HAP-1 (cell line): Measurements from ENCODE around the gene AMBP.
"Not testable (repeated sequence)": the region's sequence is repeated elsewhere in the genome, so short reads cannot be mapped to it uniquely, and the experiment has no call there.

Experiments used
- DNase-seq, 2 experiments: peaks; one replicate each; pipeline ENCODE4 v3.0.0-alpha.2; 2016 to 2020; ENCODE audit warnings: low spot score in 2 of 2
- H3K27me3 ChIP-seq: fragments of 250-450 bp; sonication (Bioruptor Pico); 2 replicates; pipeline ENCODE4 v1.5.1; 2020; ENCODE audit warnings: low read depth, mild to moderate bottlenecking, moderate library complexity
- H3K36me3 ChIP-seq: fragments of 250-450 bp; sonication (Bioruptor Pico); replicated peaks from 2 replicates; pipeline ENCODE4 v1.5.1; 2020; ENCODE audit warnings: mild to moderate bottlenecking
- H3K4me1 ChIP-seq: fragments of 250-450 bp; sonication (Bioruptor Pico); 2 replicates; pipeline ENCODE4 v1.5.1; 2020; ENCODE audit warnings: mild to moderate bottlenecking
- H3K4me3 ChIP-seq: fragments of 250-450 bp; sonication (Bioruptor Pico); 2 replicates; pipeline ENCODE4 v1.5.1; 2020; ENCODE audit warnings: mild to moderate bottlenecking, moderate library complexity
- H3K9me3 ChIP-seq: fragments of 250-450 bp; sonication (Bioruptor Pico); 2 replicates; pipeline ENCODE4 v1.5.1; 2020; ENCODE audit warnings: mild to moderate bottlenecking, moderate library complexity
- in situ Hi-C: fragments of 300-500 bp; cut with MboI; formaldehyde crosslinking; loops from 3 replicates; pipeline ENCODE4 v1.14.3; 2020; ENCODE audit warnings: low sequenced_read_pairs, inconsistent platforms, mixed read lengths

The AMBP gene

DNA sequence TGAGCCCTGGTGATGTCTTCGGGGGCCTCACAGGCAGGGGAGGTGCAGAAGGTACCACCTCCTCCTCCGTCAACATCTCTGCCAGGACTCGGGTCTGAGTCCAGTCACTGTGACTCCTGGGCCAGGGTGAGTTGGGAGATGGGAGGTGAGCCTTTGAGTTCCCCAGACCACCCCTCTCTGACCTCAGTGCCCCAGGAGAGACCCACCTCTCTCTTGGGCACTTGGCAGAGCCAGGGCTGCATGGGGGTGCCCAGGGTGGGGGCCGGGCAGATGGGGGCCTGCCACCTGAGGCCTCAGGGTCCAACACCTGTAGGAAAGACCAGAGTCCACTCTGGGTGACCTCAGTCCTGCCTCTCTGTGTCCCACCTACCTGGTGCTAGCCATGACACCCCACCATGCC is 14.2 kb upstream of the AMBP start:
- H3K4me1 ChIP-seq: no peaks in the 10 kb centered on the region
- no peak for DNase-seq
- no peaks in the 10 kb centered on the region for H3K9me3 ChIP-seq
- in situ Hi-C loops: loop anchor here (10.0 kb wide), 1 partner anchor 192 kb away; no protein-coding TSS in a partner anchor
- H3K4me3 ChIP-seq: no peak overlapping the region
- no peaks in the 10 kb centered on the region for H3K36me3 ChIP-seq
- no peaks in the 10 kb centered on the region for H3K27me3 ChIP-seq

DNA sequence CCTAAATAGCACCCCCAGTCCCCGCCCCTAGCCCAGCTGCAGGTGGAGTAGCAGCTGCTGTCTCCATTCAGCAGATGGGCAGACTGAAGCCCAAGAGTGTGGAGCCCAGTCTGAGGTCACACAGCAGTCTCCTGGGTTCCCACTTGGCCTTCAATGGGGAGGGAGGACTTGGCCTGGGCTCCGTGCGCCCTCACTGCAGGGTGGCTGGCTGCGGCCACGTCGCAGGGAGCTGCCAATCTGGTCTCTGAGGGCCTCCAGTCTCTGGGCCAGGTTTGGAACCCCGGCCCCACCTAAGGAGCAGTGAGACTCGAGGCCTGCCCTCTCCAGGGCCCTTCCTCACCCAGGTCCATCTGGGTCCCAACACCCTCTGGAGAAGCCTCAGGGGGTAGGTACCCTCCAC is 13.6 kb upstream of the AMBP start:
- no peaks in the 10 kb centered on the region for H3K36me3 ChIP-seq
- DNase-seq: no peak
- H3K9me3 ChIP-seq: no peaks in the 10 kb centered on the region
- H3K27me3 ChIP-seq: no peaks in the 10 kb centered on the region
- H3K4me1 ChIP-seq: no peaks in the 10 kb centered on the region
- H3K4me3 ChIP-seq: no peak overlapping the region
- in situ Hi-C loops: loop anchor here (10.0 kb wide), 1 partner anchor 193 kb away; no protein-coding TSS in a partner anchor

DNA sequence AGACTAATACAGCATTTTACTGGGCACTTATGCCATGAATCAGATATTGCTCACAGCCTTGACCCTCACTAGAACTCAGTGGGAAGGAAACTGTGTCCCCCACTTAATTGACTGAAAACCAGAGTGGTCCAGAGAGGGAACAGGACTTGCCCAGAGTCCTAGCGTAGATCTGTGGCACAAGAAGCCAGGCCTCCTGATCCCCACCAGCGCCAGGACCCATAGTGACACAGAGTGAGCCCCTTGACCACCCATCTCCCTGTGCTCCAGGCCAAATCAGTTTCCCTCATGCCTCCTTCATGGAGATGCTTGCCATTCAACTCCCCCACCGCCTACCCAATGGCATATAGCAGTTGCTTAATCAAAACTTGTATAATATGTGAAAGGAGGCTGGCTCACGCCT is 12.7 kb upstream of the AMBP start:
- Histone ChIP-seq H3K9me3 (no peaks in the 10 kb centered on the region), H3K36me3 (no peaks in the 10 kb centered on the region), H3K4me3 (no peak overlapping the region), H3K4me1 (no peaks in the 10 kb centered on the region), H3K27me3 (no peaks in the 10 kb centered on the region)
- DNase-seq: no peak
- in situ Hi-C loops: loop anchor here (10.0 kb wide), 1 partner anchor 194 kb away; no protein-coding TSS in a partner anchor

DNA sequence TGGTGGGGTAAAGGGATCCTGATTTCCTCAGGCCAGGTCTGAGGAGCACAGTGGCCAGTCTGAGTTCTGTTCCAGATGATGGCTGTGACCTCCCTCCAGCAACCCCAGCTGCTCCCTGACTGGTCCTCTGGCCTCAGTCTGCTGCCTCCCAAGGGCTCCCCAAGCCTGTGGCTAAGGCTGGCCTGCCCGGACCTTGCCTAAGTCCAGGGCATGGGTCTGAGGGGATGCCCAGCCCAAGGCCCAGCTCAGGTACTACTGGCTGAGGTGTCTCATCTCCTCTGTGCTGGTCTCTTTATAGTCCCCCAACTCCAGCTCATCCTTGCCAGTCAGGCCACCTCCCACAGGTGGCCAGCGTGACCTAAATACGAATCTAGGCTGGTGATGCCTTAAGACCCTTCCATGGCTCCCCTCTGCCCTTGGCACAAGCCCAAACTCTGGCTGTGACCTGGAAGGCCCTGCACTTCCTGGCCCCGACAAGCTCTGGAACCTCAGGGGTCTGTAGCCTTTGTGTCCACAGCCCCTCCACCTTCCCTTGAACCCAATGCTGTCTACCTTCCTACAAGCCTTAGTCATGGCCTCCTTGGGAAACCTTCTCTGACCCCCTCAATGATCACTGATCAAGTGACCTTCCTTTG is 11.2 kb upstream of the AMBP start:
- Histone ChIP-seq H3K9me3 (no peaks in the 10 kb centered on the region), H3K27me3 (no peaks in the 10 kb centered on the region), H3K36me3 (no peaks in the 10 kb centered on the region), H3K4me1 (no peaks in the 10 kb centered on the region), H3K4me3 (no peak overlapping the region)
- in situ Hi-C loops: no loop called here
- no peak for DNase-seq

DNA sequence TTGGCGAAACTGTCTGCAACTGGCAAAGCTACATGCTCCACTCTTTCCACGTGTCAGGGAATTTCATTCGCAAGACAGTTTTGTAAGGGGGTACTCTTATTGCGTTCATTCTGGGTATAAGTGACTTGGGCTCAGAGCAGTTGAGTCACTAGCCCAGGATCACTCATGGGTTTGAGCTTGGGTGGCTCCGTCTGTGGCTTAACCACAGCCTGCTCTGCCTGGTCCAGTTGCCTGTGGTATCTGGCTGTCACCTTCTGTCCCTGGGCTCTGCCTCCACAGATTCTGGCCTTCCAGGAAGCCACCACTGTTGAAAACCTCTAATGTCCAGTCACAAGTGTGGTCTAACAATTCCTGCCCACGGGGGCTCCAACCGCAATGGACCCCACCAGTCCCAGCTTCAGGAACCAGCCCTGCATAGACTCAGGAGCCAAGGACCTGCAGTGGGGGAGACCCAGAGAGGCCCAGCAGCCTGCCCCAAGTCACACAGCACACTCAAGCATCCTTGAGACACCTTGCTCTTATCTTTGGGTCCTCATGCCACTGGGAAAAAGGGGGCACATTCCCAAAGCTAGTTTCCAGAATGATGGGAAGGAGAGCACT is 10.6 kb upstream of the AMBP start:
- DNase-seq: no peak
- H3K36me3 ChIP-seq: no peaks in the 10 kb centered on the region
- in situ Hi-C loops: no loop called here
- no peak overlapping the region for H3K4me3 ChIP-seq
- no peaks in the 10 kb centered on the region for H3K9me3 ChIP-seq
- H3K4me1 ChIP-seq: no peaks in the 10 kb centered on the region
- no peaks in the 10 kb centered on the region for H3K27me3 ChIP-seq

DNA sequence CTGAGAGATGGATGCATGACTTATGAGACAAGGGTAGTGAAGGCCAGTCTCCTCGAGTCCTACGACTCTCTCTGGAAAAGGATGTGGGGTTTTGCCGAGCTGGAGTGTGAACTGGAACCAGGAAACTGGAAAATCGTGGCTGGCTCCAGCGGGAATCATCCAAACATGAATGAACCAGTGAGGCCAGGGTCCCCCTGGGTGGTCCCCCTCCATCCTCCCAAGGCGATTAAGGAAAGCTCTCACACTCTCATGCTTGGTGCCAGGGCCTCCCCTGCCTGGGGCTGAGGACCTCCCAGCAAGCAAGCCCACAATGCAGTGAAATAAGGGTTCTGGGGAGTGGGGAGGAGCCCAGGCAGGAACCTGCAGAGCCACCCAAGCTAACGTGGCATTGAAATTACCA is 9.6 kb upstream of the AMBP start:
- Histone ChIP-seq H3K4me1 (no peaks in the 10 kb centered on the region), H3K27me3 (no peaks in the 10 kb centered on the region), H3K9me3 (no peaks in the 10 kb centered on the region), H3K36me3 (no peaks in the 10 kb centered on the region), H3K4me3 (no peak overlapping the region)
- no peak for DNase-seq
- in situ Hi-C loops: no loop called here

DNA sequence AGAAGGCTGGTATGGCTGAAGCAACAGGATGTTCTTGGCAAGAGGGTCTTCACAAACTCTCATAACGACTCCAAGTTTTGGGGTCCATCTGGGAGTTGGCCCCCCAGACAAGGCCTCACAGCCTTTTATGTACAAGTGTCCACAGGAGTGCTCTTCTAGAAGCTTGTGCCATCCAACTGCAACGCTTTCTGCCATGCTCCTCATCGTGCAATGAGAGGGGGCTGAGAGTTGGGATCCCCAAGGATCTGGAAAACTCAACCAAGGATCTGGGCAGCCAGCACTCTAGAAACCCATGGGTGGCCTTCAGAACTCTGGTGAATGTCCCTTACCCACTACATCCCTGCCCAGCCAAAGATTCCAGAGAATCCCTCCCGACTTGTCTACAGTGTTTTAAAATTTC is 8.5 kb upstream of the AMBP start:
- no peaks in the 10 kb centered on the region for H3K9me3 ChIP-seq
- no peak for DNase-seq
- no peaks in the 10 kb centered on the region for H3K27me3 ChIP-seq
- no peaks in the 10 kb centered on the region for H3K36me3 ChIP-seq
- in situ Hi-C loops: no loop called here
- H3K4me3 ChIP-seq: no peak overlapping the region
- no peaks in the 10 kb centered on the region for H3K4me1 ChIP-seq

DNA sequence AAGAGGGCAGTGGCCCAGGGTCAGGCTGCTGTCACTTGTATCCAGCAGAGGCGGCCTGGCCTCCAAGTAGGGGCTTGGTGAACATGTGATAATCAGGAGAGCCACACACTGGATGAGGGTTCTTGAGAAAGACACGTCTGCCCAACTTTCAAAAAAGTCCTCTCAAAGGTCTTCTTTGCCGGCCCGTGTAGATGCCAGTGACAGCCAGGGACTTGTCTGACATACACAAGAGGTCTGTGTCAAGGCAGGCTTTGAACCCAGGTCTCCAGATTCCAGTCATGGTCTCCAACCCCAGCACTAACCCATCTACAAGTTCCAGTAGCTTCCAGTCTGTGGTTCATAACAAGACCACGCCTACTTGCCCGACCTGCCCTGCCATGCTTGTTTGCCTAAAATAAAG is 7.9 kb upstream of the AMBP start:
- in situ Hi-C loops: no loop called here
- Histone ChIP-seq H3K4me3 (no peak overlapping the region), H3K4me1 (no peaks in the 10 kb centered on the region), H3K9me3 (no peaks in the 10 kb centered on the region), H3K36me3 (no peaks in the 10 kb centered on the region), H3K27me3 (no peaks in the 10 kb centered on the region)
- DNase-seq: no peak

DNA sequence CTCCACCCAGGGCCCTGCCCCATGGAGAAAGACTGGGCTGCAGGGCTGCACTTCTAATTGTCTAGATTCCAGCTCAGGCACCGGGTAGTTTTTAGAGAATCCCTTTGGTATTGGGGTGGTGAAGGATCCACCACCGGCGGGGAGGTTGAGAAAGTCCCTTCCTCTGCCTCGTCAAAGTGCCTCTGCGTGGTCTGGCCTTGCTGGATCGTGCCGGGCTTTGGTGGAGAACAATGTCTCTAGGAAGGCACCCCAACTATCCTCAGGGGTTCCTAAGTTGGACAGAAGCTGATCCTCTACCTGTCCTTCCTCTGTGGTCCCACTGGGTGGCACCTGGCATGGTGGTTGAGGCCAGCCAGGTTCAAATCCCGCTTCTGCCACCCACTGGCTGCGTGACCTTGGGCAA is 7.3 kb upstream of the AMBP start:
- H3K4me3 ChIP-seq: no peak overlapping the region
- in situ Hi-C loops: no loop called here
- DNase-seq: no peak
- no peaks in the 10 kb centered on the region for H3K4me1 ChIP-seq
- no peaks in the 10 kb centered on the region for H3K9me3 ChIP-seq
- H3K27me3 ChIP-seq: no peaks in the 10 kb centered on the region
- H3K36me3 ChIP-seq: no peaks in the 10 kb centered on the region

DNA sequence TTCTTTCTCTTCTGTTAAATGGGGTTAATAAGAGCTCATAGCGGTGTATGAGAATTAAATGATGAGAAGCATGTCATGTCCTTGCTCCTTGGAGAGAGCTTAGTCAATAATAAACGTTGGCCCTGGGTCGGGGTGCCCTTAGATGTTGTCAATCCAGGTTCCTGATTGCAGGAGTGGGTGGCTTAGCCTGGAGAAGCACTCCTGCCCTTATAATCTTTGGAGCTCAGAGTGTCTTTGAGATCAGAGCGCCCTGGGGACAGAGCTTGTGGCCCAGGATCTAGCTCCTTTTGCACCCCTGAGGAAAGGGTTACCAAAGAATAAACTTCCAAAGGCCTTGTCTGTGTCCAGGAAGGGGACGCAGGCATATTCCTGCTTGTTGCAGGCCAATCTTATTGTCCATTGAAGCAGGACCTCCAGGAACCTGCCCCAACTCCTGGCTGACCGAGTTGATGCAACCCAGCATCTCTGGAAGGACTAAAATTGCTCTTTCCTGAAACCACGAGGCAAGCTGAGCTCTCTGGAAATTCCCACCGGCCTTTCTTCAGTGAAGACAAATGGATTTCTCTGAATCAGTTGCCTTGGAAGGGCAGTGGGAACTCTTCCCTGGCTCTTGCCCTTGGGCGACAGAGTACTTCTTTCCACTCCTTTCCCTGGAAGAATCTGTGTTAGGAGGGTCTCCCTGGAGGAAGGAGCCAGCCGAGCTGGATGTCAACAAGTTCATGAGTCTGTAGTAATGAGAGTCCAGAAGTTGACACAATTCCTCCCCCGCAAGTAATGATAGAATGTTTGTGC is 6.4 kb upstream of the AMBP start:
- in situ Hi-C loops: no loop called here

DNA sequence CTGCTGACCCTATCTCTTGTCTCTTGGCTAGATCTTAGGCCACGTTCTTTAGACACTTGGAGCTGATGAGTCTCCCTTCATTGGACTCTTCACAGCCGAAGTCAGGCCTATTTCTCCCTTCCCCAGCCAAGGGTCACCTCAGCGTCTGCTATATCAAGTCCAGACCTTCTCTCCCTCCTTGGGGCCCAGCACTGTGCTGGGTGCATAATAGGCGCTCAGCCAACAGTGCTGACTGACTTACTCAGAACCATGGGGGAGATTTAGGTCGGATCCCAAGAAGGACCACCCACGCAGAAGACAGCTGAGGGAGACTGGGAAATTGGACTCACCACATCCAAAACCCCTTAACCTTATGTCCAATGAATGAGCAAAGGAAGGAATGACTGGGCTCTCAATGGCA is 5.6 kb upstream of the AMBP start:
- Histone ChIP-seq H3K27me3 (no peaks in the 10 kb centered on the region), H3K36me3 (no peaks in the 10 kb centered on the region), H3K9me3 (no peaks in the 10 kb centered on the region), H3K4me3 (no peak overlapping the region), H3K4me1 (no peaks in the 10 kb centered on the region)
- no peak for DNase-seq
- in situ Hi-C loops: no loop called here

More for the DNA sequence above, 6.4 kb upstream of the AMBP start:
- H3K4me1 ChIP-seq: no peaks in the 10 kb centered on the region
- DNase-seq: no peak
- H3K36me3 ChIP-seq: no peaks in the 10 kb centered on the region
- H3K9me3 ChIP-seq: no peaks in the 10 kb centered on the region
- no peak overlapping the region for H3K4me3 ChIP-seq
- no peaks in the 10 kb centered on the region for H3K27me3 ChIP-seq

DNA sequence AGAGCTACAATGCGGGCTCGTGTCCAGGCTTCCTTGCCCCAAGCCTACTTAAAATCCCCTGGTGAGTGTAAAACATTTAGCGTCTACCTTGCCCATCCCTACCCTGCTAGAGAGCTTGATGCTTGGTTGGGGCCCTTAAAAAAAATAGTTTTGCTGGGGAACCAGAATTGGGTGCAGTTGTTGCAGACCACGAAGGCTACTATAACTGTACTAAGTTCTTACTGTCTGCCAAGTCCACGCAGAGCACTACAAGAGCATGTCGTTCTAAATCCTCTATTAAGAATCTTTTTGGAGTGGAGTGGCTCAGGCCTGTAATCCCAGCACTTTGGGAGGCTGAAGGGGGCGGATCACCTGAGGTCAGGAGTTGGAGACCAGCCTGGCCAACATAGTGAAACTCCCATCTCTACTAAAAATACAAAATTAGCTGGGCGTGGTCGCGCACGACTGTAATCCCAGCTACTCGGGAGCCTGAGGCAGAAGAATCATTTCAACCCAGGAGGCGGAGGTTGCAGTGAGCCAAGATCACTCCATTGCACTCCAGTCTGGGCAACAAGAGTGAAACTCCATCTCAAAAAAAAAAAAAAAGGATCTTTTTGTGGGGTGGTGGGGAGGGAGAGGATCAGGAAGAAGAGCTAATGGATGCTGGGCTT is 4.8 kb upstream of the AMBP start:
- H3K27me3 ChIP-seq, H3K4me3 ChIP-seq, in situ Hi-C loops: not testable (repeated sequence)

DNA sequence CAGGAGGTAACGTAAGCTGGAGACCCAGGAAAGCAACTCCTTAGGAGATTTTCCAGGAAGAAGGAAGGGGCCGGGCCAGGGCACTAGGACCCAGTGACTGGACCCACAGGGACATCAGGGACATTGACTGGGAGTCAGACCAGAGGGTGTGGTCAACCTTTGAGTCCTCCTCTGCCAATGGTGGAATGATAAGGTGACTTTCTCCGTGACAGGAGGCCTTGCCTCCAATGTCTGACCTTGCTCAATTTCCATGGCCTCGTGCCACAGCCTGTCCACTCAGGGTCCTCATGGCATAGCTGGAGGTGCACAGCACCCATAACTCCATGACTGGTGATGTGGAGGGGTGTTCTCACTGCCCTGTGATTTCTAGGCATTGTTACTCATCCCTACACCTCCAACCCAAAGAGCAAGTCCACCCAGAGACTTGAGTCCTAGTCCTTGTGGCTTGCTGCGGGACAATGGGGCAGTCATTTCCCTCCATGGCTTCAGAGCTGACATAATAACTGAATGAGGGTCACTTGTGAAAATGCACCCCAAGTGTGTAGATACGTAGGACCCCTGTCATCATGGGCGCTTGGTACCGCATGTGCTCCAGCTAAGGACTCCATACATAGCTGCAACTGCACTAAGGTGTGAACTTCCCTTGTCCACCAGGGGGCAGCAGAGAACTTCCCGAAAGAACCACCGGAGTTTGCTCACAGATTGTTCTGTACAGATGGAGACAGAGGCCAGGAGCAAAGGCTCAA is 4.1 kb upstream of the AMBP start:
- H3K27me3 ChIP-seq: no peaks in the 10 kb centered on the region; the same call in 1 of the 2 replicates
- H3K9me3 ChIP-seq: no peaks in the 10 kb centered on the region
- H3K4me1 ChIP-seq: no peaks in the 10 kb centered on the region
- no peak overlapping the region for H3K4me3 ChIP-seq
- no peaks in the 10 kb centered on the region for H3K36me3 ChIP-seq
- peak; percentile 78 to 94 for DNase-seq
- in situ Hi-C loops: no loop called here

More for the DNA sequence above, 4.8 kb upstream of the AMBP start:
- H3K4me1 ChIP-seq, H3K36me3 ChIP-seq, H3K9me3 ChIP-seq, DNase-seq: not testable (repeated sequence)
